ENCODE measurements around the gene FRMD6. TPM values are rescaled to one million over a fixed set of nuclear protein-coding genes. Genes with fewer than 3 reads are reported as not detected.
A peak's percentile ranks its signal among the peaks of the same experiment; 100 is the strongest.

The FRMD6 gene
- total RNA-seq = 27.1 TPM
- polyA plus RNA-seq (ENCODE audit: insufficient read depth in 1 of 8, insufficient read length in 8 of 8, low replicate concordance in 1 of 8) = 10 to 100 TPM; 19.4 to 41.4 (median 27.3) TPM
- long read RNA-seq, donor 1, partial matches to known transcripts = 0 of 1 reads
- long read RNA-seq, donor 1, other reads (novel, unspliced or antisense) = 0 of 1 reads
- long read RNA-seq, donor 2 = 0 reads
- long read RNA-seq, donor 3, full-length matches to known transcripts = 1 of 1 reads
- long read RNA-seq, donor 3, partial matches to known transcripts = 0 of 1 reads
- long read RNA-seq, donor 3, other reads (novel, unspliced or antisense) = 0 of 1 reads
- long read RNA-seq, donor 4, full-length matches to known transcripts = 5 of 5 reads
- long read RNA-seq, donor 4, partial matches to known transcripts = 0 of 5 reads
- long read RNA-seq, donor 4, other reads (novel, unspliced or antisense) = 0 of 5 reads
- long read RNA-seq, donor 5, full-length matches to known transcripts = 10 of 72 reads
- long read RNA-seq, donor 5, partial matches to known transcripts = 62 of 72 reads
- long read RNA-seq, donor 5, other reads (novel, unspliced or antisense) = 0 of 72 reads
- long read RNA-seq, donor 6, full-length matches to known transcripts = 3 of 3 reads
- long read RNA-seq, donor 6, partial matches to known transcripts = 0 of 3 reads
- long read RNA-seq, donor 6, other reads (novel, unspliced or antisense) = 0 of 3 reads
- long read RNA-seq, donor 7, full-length matches to known transcripts = 1 of 1 reads
- long read RNA-seq, donor 7, partial matches to known transcripts = 0 of 1 reads
- long read RNA-seq, donor 7, other reads (novel, unspliced or antisense) = 0 of 1 reads
- long read RNA-seq, donor 8, full-length matches to known transcripts = 3 of 3 reads
- long read RNA-seq, donor 8, partial matches to known transcripts = 0 of 3 reads
- long read RNA-seq, donor 8, other reads (novel, unspliced or antisense) = 0 of 3 reads
- long read RNA-seq, donor 9, full-length matches to known transcripts = 1 of 1 reads
- long read RNA-seq, donor 9, partial matches to known transcripts = 0 of 1 reads
- long read RNA-seq, donor 9, other reads (novel, unspliced or antisense) = 0 of 1 reads
- long read RNA-seq, donor 10, full-length matches to known transcripts = 4 of 4 reads
- long read RNA-seq, donor 10, partial matches to known transcripts = 0 of 4 reads
- long read RNA-seq, donor 10, other reads (novel, unspliced or antisense) = 0 of 4 reads
- long read RNA-seq, donor 11, full-length matches to known transcripts = 1 of 1 reads
- long read RNA-seq, donor 11, partial matches to known transcripts = 0 of 1 reads
- long read RNA-seq, donor 11, other reads (novel, unspliced or antisense) = 0 of 1 reads

- H3K36me3 ChIP-seq (ENCODE audit: control insufficient read depth, insufficient read depth, low read length) = no peaks in the 10 kb centered on the region
- peaks cover 8% of the 10 kb centered on the region for H3K4me1 ChIP-seq (ENCODE audit: control insufficient read depth, insufficient read depth, low read length)
- WGBS (ENCODE audit: insufficient coverage) = 0% methylated on average over 54 of the region's 86 CpGs
- H3K27ac ChIP-seq (ENCODE audit: low read length) = peak within 1 kb of the TSS; percentile 92
- H3K27me3 ChIP-seq (ENCODE audit: control insufficient read depth, insufficient read depth, low read length) = no peaks in the 10 kb centered on the region
- peak within 1 kb of the TSS; percentile 82 for H3K4me3 ChIP-seq (ENCODE audit: low read length)
- no peaks in the 10 kb centered on the region for H3K9me3 ChIP-seq (replicated peaks; ENCODE audit: control insufficient read depth, low read depth, low read length)
- peak; percentile 96 for DNase-seq
Measured at GRCh38 chr14:51651388-51652167, at the start of gene FRMD6. TSS of gene FRMD6 (plus strand) at chr14:51651910. CDS start at chr14:51689837, 37,927 bp downstream.

DNA sequence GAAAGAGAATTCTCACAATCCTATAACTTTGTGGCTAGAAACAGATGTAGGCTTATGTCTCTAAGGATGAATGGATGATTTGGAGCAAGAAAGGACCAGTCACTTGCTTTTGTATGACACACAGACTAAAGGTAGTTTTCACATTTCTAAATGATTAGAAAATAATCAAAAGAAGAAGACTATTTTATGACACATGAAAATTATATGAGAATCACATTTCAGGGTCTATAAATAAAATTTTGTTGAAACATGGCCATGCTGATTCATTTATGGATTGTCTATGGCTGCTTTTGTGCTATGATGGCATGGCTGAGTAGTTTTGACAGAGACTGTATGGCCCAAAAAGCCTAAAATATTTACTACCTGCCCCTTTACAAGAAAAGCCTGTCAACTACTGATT is 49.4 kb upstream of the FRMD6 start:
- Histone ChIP-seq H3K4me3 (ENCODE audit: low read length) (no peak overlapping the region), H3K9me3 (replicated peaks; ENCODE audit: control insufficient read depth, low read depth, low read length) (no peaks in the 10 kb centered on the region), H3K4me1 (ENCODE audit: control insufficient read depth, insufficient read depth, low read length) (peaks cover 2% of the 10 kb centered on the region), H3K27me3 (ENCODE audit: control insufficient read depth, insufficient read depth, low read length) (no peaks in the 10 kb centered on the region), H3K36me3 (ENCODE audit: control insufficient read depth, insufficient read depth, low read length) (no peaks in the 10 kb centered on the region), H3K27ac (ENCODE audit: low read length) (no peak overlapping the region)
- no peak for DNase-seq

DNA sequence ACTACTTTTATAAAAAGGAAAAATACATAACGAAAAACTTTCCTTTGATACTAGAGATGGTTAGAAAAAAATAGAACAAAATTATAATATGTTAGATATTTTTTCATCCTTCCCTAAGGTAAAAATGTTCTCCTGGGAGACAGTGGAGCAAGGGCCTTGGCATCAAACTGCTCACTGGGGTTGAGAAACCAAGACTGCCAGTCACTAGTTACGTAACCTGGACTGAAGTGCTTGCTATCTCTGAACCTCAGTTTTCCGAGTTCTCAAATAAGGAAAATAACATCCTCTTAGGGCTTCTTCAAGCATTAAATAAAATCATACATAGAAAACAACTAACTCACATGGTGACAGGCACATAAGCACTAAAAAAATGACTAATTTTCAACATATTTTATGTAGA is 48.2 kb upstream of the FRMD6 start:
- Histone ChIP-seq H3K27me3 (ENCODE audit: control insufficient read depth, insufficient read depth, low read length) (no peaks in the 10 kb centered on the region), H3K36me3 (ENCODE audit: control insufficient read depth, insufficient read depth, low read length) (no peaks in the 10 kb centered on the region), H3K9me3 (replicated peaks; ENCODE audit: control insufficient read depth, low read depth, low read length) (no peaks in the 10 kb centered on the region), H3K27ac (ENCODE audit: low read length) (no peak overlapping the region), H3K4me3 (ENCODE audit: low read length) (no peak overlapping the region), H3K4me1 (ENCODE audit: control insufficient read depth, insufficient read depth, low read length) (peaks cover 4% of the 10 kb centered on the region)
- no CpG with 5 or more reads among the region's 3 CpGs for WGBS (ENCODE audit: insufficient coverage)
- DNase-seq = no peak

DNA sequence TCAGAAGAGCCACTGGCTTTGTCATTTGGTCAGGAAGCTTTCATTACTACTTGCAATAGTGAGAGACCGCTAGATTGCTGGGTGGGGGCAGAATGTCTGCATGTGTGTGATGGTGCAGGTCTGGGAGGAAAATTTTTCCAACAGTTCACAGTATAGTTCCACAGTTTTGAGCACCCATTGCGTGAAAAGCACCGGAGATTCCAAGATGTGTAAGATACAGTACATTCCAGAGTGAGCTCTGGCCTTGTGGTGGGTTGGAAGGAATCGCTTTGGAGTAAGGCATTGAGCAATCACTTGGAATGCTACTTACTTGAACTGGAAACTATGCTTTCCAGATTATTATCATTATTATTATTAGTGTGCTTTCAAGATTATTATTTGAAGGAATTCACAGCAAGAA is 47.6 kb upstream of the FRMD6 start:
- WGBS (ENCODE audit: insufficient coverage) = 83% methylated on average over 2 of the region's 4 CpGs
- no peak for DNase-seq

GRCh38 chr14:51605575-51605974 is 46.1 kb upstream of the FRMD6 start:
- no peaks in the 10 kb centered on the region for H3K27me3 ChIP-seq (ENCODE audit: control insufficient read depth, insufficient read depth, low read length)
- no peaks in the 10 kb centered on the region for H3K9me3 ChIP-seq (replicated peaks; ENCODE audit: control insufficient read depth, low read depth, low read length)
- H3K4me1 ChIP-seq (ENCODE audit: control insufficient read depth, insufficient read depth, low read length) = peaks cover 10% of the 10 kb centered on the region
- DNase-seq = no peak
- H3K27ac ChIP-seq (ENCODE audit: low read length) = no peak overlapping the region
- WGBS (ENCODE audit: insufficient coverage) = no CpG with 5 or more reads among the region's 2 CpGs
- H3K4me3 ChIP-seq (ENCODE audit: low read length) = no peak overlapping the region
- H3K36me3 ChIP-seq (ENCODE audit: control insufficient read depth, insufficient read depth, low read length) = no peaks in the 10 kb centered on the region

More for the DNA sequence above, 47.6 kb upstream of the FRMD6 start:
- Histone ChIP-seq H3K27me3 (ENCODE audit: control insufficient read depth, insufficient read depth, low read length) (no peaks in the 10 kb centered on the region), H3K36me3 (ENCODE audit: control insufficient read depth, insufficient read depth, low read length) (no peaks in the 10 kb centered on the region), H3K27ac (ENCODE audit: low read length) (no peak overlapping the region), H3K4me3 (ENCODE audit: low read length) (no peak overlapping the region), H3K9me3 (replicated peaks; ENCODE audit: control insufficient read depth, low read depth, low read length) (no peaks in the 10 kb centered on the region), H3K4me1 (ENCODE audit: control insufficient read depth, insufficient read depth, low read length) (peaks cover 5% of the 10 kb centered on the region)

- peak; percentile 82 for DNase-seq
- H3K27me3 ChIP-seq (ENCODE audit: control insufficient read depth, insufficient read depth, low read length) = no peaks in the 10 kb centered on the region
- H3K9me3 ChIP-seq (replicated peaks; ENCODE audit: control insufficient read depth, low read depth, low read length) = no peaks in the 10 kb centered on the region
- no peak overlapping the region for H3K4me3 ChIP-seq (ENCODE audit: low read length)
- peaks cover 10% of the 10 kb centered on the region for H3K4me1 ChIP-seq (ENCODE audit: control insufficient read depth, insufficient read depth, low read length)
- peak overlapping the region; percentile 2 for H3K27ac ChIP-seq (ENCODE audit: low read length)
- WGBS (ENCODE audit: insufficient coverage) = 7% methylated on average over 7 of the region's 12 CpGs
- no peaks in the 10 kb centered on the region for H3K36me3 ChIP-seq (ENCODE audit: control insufficient read depth, insufficient read depth, low read length)
Measured at GRCh38 chr14:51607711-51608110, 44.0 kb upstream of the FRMD6 start.

GRCh38 chr14:51609251-51609954 is 42.3 kb upstream of the FRMD6 start:
- no peak overlapping the region for H3K4me3 ChIP-seq (ENCODE audit: low read length)
- DNase-seq = no peak
- 42% methylated on average over 3 of the region's 8 CpGs for WGBS (ENCODE audit: insufficient coverage)
- H3K27me3 ChIP-seq (ENCODE audit: control insufficient read depth, insufficient read depth, low read length) = no peaks in the 10 kb centered on the region
- H3K36me3 ChIP-seq (ENCODE audit: control insufficient read depth, insufficient read depth, low read length) = no peaks in the 10 kb centered on the region
- H3K4me1 ChIP-seq (ENCODE audit: control insufficient read depth, insufficient read depth, low read length) = peaks cover 10% of the 10 kb centered on the region
- H3K9me3 ChIP-seq (replicated peaks; ENCODE audit: control insufficient read depth, low read depth, low read length) = no peaks in the 10 kb centered on the region
- H3K27ac ChIP-seq (ENCODE audit: low read length) = no peak overlapping the region

DNA sequence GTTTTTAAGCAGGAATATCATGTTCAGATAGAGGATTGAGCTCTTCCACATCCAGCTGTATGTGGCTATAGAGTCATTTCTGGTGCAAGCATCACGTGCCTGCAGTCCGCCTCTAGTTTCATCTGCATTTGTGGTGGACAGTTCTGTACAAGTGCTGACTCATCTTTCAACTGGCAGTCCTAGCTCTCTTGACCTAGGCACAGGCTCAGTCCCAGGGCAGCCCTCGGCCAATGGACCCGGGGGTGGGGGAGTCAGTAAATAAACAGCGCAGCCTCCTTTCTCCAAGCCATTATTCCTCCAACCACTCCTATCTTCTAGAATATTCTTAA is 41.8 kb upstream of the FRMD6 start:
- Histone ChIP-seq H3K27ac (ENCODE audit: low read length) (no peak overlapping the region), H3K36me3 (ENCODE audit: control insufficient read depth, insufficient read depth, low read length) (no peaks in the 10 kb centered on the region), H3K4me1 (ENCODE audit: control insufficient read depth, insufficient read depth, low read length) (peaks cover 10% of the 10 kb centered on the region), H3K27me3 (ENCODE audit: control insufficient read depth, insufficient read depth, low read length) (no peaks in the 10 kb centered on the region), H3K4me3 (ENCODE audit: low read length) (no peak overlapping the region), H3K9me3 (replicated peaks; ENCODE audit: control insufficient read depth, low read depth, low read length) (no peaks in the 10 kb centered on the region)
- no peak for DNase-seq
- 85% methylated on average over 4 of the region's 5 CpGs for WGBS (ENCODE audit: insufficient coverage)

GRCh38 chr14:51610771-51611170 is 40.9 kb upstream of the FRMD6 start:
- Histone ChIP-seq H3K4me1 (ENCODE audit: control insufficient read depth, insufficient read depth, low read length) (peaks cover 10% of the 10 kb centered on the region), H3K27me3 (ENCODE audit: control insufficient read depth, insufficient read depth, low read length) (no peaks in the 10 kb centered on the region), H3K9me3 (replicated peaks; ENCODE audit: control insufficient read depth, low read depth, low read length) (no peaks in the 10 kb centered on the region), H3K27ac (ENCODE audit: low read length) (no peak overlapping the region), H3K4me3 (ENCODE audit: low read length) (no peak overlapping the region), H3K36me3 (ENCODE audit: control insufficient read depth, insufficient read depth, low read length) (no peaks in the 10 kb centered on the region)
- no peak for DNase-seq
- 20% methylated on average over 1 of the region's 1 CpG for WGBS (ENCODE audit: insufficient coverage)
